Fibroblast of the aortic adventitia (primary cell): ENCODE data around the gene RNF31. TPM values are rescaled to one million over a fixed set of nuclear protein-coding genes. Genes with fewer than 3 reads are reported as not detected.
A peak's percentile ranks its signal among the peaks of the same experiment; 100 is the strongest.

Experiments
- DNase-seq: peaks from one replicate; pipeline ENCODE4 v3.0.0-alpha.2; 2010; ENCODE audit warnings: low read depth
- H3K4me3 ChIP-seq: 2 replicates; pipeline ENCODE4 v1.5.1; 2011; ENCODE audit warnings: low read depth, mild to moderate bottlenecking, control low read depth, low read length, moderate library complexity
- CTCF ChIP-seq: IDR thresholded peaks from 2 replicates; pipeline ENCODE4 v1.5.1; 2011; ENCODE audit warnings: mild to moderate bottlenecking, low read length, control low read depth, inconsistent platforms; ENCODE audit not compliant: insufficient read depth
- total RNA-seq: library from RNA; depleted of rRNA; stranded (reverse); fragments of >200 nt; gene quantifications from 2 replicates; pipeline ENCODE4 v1.2.3, GENCODE V29; 2012; ENCODE audit warnings: low replicate concordance

RNF31 gene
- total RNA-seq, 1 donor, result 51.1 TPM

DNA sequence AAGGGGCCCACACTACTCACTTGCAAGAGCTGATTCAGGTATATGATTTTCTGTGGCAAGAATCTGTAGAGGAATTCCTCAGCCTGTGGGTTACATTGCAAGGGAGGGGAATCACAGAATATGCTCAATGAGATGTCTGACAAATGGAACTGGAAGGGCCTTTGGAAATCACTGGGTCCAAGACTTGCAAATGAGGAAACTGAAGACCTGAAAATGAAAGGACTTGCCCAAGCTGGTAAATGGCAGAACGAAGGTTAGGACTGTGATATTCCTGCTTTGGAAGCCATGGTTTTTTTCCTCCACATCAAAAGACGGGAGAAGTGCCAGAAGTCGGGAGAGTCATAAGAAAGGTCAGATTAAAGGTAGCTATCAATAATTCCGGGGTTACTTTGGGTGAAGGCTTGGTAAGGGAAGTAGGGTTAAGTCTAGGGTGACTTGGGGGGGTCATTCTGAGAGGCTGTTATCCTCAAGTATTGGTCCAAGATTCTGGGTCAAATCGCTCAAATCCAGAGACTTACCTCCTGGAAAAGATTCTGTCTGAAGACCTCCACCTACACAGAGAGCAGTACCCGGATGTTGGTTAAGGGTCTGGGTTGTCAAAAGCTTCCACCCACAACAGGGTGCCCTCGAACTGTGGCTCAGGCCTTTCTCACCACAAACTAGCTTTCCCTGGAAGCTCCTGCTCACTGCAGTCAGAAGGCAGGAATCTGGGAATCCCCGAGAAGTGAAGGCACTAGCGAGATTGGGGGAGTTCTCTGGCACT lies 1.4 kb upstream of the RNF31 start:
- DNase-seq, result peak; percentile 11
- no peak for TF ChIP-seq CTCF
- H3K4me3 ChIP-seq, result peak overlapping the region; percentile 95

DNA sequence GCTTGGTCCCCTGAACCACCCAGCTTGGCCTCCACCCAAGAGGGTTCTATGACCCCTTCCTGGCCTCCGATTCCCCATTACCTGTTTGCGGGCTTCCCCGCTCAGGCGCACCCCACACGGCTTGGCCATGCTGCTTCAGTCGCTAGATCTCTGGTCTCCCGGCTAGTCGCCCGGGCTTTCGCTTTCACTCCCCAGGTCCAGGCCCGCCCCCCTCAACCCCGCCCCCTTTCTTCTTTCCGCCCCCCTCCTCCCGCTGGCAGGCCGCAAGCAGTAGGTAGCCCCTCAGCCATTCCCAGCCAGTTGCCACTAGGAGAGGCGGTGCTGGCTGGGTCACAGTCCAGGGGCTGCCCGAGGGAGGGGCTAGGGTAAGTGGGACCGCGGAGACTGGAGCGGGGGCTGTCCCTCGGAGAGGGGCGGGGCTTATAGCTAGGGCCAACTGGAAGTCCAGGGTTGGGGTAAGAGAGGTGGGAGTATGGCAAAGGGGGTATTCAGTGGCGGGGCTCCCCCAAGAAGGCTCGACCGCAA lies 783 bp upstream of the RNF31 start, which contains the start of gene PSME2:
Gene PSME2, minus strand, starts transcription at position 158 of the 525 bp plus-strand sequence. Its CDS starts 29 bp downstream, at position 129.
- peak; percentile 4 for TF ChIP-seq CTCF
- DNase-seq, result peak; percentile 93
- peak within 1 kb of the TSS; percentile 95 for H3K4me3 ChIP-seq

DNA sequence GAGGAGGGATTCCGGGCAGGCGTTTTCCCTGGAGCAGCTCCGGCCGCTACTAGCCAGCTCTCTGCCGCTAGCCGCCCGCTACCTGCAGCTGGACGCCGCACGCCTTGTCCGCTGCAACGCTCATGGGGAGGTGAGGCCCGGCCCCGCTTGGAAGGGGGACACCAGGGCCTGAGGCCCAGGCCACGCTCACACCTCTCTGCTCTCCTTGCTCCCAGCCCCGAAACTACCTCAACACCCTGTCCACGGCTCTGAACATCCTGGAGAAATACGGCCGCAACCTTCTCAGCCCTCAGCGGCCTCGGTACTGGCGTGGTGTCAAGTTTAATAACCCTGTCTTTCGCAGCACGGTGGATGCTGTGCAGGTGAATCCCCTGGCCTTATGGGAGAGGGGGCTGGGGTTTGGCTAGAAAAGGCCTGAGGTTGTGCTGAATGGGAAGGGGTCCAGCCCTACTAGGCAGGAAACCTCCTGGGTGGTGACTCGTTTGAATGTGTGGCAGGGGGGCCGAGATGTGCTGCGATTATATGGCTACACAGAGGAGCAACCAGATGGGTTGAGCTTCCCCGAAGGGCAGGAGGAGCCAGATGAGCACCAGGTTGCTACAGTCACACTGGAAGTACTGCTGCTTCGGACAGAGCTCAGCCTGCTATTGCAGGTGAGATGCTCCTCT lies 597 bp downstream of the RNF31 start:
- no peak for DNase-seq
- peak overlapping the region; percentile 89 for H3K4me3 ChIP-seq
- TF ChIP-seq CTCF, result no peak

DNA sequence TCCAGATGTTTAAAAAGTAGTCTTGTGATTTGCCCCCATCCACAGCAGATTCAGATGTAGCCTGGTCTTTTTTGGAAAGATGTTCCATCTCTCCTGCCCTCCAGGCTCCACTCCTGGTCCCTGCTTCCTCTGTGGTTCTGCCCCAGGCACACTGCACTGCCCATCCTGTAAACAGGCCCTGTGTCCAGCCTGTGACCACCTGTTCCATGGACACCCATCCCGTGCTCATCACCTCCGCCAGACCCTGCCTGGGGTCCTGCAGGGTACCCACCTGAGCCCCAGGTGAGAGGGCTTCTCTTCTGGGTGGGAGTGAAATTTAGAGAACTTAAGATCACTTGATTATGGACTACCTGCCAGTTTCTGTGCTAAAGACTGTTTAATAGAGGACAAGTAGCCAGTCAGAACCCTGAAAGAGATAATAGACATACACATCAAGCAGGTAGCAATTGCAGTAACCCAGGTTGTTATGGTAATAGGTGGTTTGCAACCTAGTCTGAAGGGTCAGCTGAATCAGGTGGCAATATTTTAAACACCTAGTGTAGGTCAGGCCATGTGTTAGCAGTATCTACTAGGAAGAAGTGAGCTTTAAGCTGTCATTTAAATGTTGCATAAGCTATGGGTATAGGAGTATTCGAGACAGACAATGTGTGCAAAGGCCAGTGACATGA lies 2.1 kb downstream of the RNF31 start:
- TF ChIP-seq CTCF, result no peak
- DNase-seq, result no peak
- no peak overlapping the region for H3K4me3 ChIP-seq

GRCh38 chr14:24150061-24150460 lies 2.8 kb downstream of the RNF31 start:
- no peak for DNase-seq
- no peak for TF ChIP-seq CTCF
- H3K4me3 ChIP-seq, result no peak overlapping the region

DNA sequence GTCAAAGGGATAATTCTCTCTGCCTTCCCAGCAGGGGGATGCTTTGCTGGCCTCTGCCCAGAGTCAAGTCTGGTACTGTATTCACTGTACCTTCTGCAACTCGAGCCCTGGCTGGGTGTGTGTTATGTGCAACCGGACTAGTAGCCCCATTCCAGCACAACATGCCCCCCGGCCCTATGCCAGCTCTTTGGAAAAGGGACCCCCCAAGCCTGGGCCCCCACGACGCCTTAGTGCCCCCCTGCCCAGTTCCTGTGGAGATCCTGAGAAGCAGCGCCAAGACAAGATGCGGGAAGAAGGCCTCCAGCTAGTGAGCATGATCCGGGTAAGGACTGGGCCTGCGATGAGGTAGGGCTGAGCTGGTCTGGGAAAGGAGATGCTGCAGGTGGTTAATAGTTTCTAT lies 3.3 kb downstream of the RNF31 start:
- H3K4me3 ChIP-seq, result no peak overlapping the region
- TF ChIP-seq CTCF, result no peak
- DNase-seq, result no peak
